CD4-positive, alpha-beta T cell treated with Interleukin-4 for 4 hours (primary cell): Measurements from ENCODE around the gene CCDC78.

Source experiments
- DNase-seq: peaks from one replicate; pipeline ENCODE4 v3.0.0-alpha.2; 2020

Gene CCDC78

GRCh38 chr16:726438-727290 lies at the start of gene CCDC78, which contains the start of gene HAGHL:
Gene CCDC78 (minus strand): TSS chr16:726443. CDS start chr16:726367, 76 bp downstream.
Gene HAGHL (plus strand): TSS chr16:727106. CDS start chr16:727510, 404 bp downstream.
- DNase-seq = peak; percentile 38

- DNase-seq = no peak
Measured at GRCh38 chr16:775236-775796, 49.1 kb upstream of the CCDC78 start.

DNA sequence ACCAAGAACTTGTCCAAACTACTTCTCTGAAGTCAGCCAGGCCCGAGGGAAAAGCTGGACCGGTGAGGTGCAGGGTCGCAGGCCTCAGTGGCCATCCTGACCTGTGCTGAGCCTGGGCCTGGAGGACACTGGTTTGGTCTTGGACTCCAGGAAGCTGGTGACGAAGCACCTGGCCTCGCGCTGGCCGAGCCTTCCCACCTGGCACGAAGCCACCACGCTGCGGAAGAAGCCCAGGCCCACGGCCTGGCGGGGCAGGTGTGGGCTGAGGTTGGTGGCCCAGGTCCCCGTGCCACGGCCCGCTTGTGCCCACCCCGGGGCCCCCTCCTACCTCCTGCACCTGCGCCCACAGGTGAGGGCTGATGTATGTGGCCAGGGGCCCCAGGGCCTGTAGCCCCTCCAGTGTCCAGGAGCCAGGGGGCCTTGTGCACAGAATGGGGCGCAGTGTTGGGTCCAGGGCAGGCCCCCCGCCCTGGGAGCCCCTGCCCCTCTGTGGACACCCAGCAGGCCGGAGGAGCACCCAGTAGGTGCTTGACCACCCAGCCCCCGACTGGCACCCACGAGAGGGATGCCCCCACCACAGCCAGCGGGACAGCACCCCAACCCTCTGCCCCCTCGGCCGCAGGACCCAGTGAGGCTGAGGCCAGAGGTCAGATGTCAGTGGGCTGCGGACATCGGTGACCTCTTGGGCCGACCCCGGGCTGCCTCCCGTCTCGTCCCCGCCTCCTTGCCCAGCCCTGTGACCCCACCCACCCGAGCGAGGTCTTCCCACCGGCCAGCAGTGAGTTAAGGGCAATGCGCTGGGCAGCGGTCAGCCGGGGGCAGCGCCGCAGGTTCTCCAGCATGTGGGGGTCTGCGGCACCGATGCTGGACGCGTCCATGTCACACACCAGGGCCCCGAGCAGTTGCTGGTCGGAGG lies 48.1 kb upstream of the CCDC78 start:
- DNase-seq = no peak

- no peak for DNase-seq
Measured at GRCh38 chr16:772959-773358, 46.7 kb upstream of the CCDC78 start.

- DNase-seq = no peak
Measured at GRCh38 chr16:770411-770810, 44.2 kb upstream of the CCDC78 start.

DNA sequence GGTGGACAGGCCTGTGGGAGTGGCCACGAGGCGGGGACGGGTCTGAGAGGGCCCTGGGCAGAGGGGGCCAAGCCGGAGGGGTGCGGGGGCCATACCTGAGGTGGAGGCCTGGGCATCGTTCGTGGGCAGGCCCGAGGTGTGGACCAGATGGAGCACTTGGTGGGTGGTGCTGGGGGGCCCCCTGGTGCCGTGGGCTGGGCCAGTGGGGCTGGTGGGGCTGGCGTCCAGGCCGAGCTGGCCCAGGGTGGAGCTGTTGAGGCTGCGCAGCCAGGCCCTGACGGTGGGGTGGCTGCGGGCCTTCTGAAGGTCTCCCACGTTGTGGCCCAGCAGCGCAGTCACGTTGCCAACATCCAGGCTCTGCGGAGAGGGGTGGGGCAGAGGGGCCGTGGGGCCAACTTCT lies 43.7 kb upstream of the CCDC78 start:
- no peak for DNase-seq

DNA sequence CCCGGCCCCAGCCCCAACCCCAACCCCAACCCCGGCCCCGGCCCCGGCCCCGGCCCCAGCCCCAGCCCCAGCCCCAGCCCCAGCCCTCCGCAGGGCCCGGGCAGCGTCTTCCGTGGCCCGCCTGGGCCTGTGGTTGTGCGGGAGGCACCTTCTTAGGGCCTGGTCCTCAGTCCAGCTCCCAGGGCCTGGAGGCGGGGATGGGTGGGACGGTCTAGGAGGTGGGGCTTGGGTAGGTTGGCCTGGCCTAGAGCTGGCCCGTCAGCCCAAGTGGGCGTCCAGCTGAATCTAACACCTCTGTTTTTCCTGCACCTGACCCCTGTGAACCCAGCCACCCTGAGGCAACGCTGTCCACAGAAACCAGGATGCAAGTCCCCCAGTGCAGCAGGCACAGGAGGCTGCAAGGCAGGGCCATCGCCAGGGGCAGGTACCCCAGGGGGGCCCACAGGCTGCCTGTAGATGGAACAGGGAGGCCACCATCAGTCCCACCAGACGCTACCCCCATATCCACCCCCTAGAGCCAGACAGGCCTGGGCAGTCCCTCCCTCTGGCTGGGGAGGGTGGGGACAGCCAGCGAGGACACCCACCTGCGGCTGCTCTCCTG lies 43.0 kb upstream of the CCDC78 start:
- no peak for DNase-seq

- DNase-seq = no peak
Measured at GRCh38 chr16:768428-768827, 42.2 kb upstream of the CCDC78 start.

DNA sequence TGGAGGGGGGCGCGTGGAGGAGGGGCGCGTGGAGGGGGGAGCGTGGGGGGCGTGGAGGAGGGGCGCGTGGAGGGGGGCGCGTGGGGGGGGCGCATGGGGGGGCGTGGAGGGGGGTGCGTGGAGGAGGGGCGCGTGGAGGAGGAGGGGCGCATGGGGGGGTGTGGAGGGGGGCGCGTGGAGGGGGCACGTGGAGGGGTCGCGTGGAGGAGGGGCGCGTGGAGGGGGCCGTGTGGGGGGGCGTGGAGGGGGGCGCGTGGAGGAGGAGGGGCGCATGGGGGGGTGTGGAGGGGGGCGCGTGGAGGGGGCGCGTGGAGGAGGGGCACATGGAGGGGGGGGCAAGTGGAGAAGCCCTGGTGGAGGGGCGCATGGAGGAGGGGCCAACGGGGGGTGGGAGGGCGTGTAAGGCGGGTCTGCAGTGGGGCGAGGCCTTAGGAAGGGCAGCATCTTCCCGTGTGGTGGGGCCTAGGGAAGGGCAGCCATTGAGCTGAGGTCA lies 41.5 kb upstream of the CCDC78 start:
- DNase-seq = no peak

DNA sequence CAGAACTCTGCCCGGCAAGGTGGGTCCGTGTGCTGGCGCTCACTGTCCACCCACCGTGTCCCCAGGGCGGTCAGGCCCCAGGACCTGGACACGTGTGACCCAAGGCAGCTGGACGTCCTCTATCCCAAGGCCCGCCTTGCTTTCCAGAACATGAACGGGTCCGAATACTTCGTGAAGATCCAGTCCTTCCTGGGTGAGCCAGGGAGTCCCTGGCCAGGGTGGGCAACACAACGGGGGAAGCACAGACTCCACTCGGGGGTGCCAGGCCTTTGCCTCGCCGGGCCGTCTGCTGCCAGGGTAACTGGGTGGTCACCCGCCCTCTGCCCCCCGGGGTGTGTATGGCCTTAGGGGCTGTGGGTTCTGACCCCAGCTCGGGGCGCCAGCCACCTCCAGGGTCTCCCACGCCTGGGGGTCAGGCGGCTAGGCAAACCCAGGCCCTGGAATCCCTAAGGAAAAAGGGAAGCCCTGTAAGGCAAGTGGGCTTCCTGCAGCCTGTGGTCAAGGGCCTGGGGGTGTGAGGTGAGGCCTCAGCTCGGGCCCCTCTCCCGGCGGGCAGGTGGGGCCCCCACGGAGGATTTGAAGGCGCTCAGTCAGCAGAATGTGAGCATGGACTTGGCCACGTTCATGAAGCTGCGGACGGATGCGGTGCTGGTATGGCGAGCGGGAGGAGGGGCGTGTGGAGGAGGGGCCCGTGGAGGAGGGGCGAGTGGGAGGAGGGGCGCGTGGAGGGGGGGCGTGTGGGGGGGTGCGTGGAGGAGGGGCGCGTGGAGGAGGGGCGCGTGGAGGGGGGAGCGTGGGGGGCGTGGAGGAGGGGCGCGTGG lies 40.8 kb upstream of the CCDC78 start:
- no peak for DNase-seq

DNA sequence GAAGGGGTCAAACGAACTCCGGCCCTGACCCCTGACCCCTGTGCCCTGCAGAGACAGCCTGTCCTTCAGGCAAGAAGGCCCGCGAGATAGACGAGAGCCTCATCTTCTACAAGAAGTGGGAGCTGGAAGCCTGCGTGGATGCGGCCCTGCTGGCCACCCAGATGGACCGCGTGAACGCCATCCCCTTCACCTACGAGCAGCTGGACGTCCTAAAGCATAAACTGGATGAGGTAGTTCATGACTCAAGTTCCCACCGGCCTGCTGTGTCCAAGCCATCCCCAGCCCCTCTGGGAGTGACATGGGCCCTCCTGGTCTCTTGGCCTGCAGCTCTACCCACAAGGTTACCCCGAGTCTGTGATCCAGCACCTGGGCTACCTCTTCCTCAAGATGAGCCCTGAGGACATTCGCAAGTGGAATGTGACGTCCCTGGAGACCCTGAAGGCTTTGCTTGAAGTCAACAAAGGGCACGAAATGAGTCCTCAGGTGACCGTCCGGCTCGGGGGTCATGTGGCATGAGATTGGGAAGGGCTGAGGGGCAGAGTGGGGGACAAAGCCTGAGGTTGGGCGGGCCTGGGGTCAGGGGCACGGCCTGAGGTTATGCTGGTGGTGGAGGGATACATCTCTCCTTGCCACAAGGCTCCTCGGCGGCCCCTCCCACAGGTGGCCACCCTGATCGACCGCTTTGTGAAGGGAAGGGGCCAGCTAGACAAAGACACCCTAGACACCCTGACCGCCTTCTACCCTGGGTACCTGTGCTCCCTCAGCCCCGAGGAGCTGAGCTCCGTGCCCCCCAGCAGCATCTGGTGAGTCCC lies 40.0 kb upstream of the CCDC78 start:
- DNase-seq = no peak

- DNase-seq = no peak
Measured at GRCh38 chr16:765488-765865, 39.2 kb upstream of the CCDC78 start.

DNA sequence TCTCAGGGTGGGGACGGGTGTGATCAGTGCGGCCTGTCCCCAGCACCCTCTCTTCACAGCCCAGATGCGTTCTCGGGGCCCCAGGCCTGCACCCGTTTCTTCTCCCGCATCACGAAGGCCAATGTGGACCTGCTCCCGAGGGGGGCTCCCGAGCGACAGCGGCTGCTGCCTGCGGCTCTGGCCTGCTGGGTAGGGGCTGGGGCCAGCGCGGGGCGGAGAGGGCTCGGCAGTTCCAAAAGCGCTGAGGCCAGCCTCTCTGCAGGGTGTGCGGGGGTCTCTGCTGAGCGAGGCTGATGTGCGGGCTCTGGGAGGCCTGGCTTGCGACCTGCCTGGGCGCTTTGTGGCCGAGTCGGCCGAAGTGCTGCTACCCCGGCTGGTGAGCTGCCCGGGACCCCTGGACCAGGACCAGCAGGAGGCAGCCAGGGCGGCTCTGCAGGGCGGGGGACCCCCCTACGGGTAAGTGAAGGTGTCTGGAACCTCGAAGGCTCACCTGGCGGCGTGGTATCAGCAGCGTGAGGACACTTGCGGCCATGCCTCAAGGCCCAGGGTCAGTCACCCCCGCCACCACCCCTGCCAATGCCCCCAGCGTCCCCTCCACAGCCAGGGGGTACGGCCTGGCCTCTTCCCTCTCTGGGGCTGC lies 38.7 kb upstream of the CCDC78 start:
- no peak for DNase-seq

DNA sequence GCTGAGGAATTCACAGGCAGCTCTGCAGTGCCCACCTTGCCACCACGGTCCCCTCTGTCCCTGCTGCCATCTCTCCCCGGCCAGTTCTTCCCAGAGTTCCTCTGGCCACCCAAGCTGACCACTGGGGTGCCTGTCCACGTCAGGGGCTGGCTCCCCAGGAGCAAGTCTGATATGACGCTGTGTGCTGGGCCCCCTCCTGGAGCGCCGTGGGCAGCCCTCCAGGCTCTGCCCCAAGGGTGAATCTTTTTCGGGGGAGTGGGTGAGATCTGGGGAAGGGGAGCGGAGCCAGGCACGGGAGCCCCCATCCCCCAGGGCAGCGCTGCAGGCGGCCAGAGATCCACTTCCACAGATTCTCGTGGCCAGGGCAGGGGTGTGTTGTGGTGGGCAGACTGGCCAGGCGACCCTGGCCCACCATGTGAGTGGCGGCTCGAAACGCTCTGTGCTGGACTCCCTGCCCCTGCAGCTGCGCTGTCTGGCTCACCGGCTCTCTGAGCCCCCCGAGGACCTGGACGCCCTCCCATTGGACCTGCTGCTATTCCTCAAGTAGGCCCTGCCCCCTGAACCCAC lies 38.0 kb upstream of the CCDC78 start:
- no peak for DNase-seq

- no peak for DNase-seq
Measured at GRCh38 chr16:763369-764183, 37.3 kb upstream of the CCDC78 start.

DNA sequence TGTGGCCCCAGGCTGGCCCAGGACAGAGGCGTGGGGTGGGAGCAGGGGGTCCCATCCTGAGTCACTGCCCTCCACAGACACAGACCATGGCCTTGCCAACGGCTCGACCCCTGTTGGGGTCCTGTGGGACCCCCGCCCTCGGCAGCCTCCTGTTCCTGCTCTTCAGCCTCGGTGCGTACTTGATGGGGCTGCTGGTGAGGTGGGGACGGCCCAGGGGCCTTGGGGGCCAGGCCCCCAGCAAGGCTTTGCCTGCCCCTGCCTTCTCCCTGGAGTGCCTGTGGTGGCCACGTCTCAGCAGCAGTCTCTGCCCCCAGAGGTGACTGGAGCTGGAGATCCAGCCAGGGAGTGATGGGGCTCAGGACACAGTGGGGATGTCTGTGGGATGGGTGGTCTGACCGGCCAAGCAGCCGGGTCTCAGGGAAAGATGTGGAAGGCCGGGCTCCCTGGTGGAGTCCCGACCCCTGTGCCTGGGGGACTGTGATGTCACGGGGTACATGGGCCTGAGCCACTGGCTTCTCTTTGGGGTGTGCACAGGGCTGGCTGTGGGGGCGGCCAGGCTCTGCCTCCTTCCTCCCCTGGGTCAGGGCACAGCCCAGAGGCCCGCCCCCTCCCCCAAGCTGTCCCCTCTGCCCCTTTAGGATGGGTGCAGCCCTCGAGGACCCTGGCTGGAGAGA lies 36.5 kb upstream of the CCDC78 start:
- DNase-seq = no peak

DNA sequence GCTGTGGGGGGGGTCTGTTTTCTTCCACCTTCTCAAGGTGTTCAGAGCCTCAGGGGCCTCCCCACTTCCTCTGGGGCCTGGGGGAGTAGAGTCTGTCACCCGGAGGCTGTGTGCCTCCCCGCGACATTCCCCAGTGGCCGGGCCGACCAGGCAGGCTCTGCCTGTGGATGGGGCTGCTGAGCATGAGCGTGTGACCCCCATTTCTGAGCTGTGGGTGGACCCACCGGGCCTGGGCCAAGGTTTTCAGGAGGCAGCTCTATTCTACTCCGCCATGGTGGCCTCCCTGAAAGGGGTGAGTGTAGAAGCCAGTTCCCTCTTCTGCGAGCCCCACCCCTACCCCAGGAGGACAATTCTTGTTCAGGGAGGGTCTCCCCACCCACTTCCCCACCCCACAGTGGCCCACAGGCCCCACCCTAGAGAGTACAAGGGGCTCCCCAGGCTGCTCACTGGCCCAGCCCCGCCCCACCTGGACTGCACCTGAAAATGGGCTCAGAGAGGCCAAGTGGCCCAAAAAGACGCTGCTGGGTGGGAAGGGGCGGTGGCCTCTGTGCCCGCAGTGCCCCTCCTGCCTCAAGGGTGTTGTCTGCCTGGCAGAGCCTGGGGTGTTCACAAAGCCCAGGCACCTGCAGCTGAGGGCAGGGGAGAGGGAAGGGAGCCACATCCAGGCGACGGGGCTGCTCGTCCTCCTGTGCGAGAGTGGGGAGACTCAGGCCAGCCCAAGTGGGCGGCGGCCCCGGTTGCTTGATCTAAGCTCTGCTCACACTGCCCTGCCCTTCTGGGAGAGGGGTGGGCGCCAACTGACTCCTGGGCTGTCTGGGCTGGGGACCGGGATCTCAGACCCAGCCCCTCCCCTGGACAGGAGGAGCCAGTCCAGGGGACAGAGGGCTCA lies 35.6 kb upstream of the CCDC78 start:
- no peak for DNase-seq
